GM21390 (cell line): ENCODE measurements around the gene ZNF778.
"Not testable (repeated sequence)": the region's sequence is repeated elsewhere in the genome, so short reads cannot be mapped to it uniquely, and the experiment has no call there.

Experiments
- ATAC-seq: cut with Tn5 transposase; IDR thresholded peaks from one replicate; pipeline ENCODE4 v1.9.1; 2021; ENCODE audit not compliant: unreplicated experiment

ZNF778 gene

GRCh38 chr16:89179656-89180315 lies 37.7 kb upstream of the ZNF778 start:
- no peak for ATAC-seq

GRCh38 chr16:89183463-89183862 lies 34.0 kb upstream of the ZNF778 start:
- ATAC-seq: no peak

- ATAC-seq: no peak
These were observed 33.4 kb upstream of the ZNF778 start for GRCh38 chr16:89183975-89184676.

GRCh38 chr16:89184677-89184932 lies 32.9 kb upstream of the ZNF778 start:
- ATAC-seq: no peak

DNA sequence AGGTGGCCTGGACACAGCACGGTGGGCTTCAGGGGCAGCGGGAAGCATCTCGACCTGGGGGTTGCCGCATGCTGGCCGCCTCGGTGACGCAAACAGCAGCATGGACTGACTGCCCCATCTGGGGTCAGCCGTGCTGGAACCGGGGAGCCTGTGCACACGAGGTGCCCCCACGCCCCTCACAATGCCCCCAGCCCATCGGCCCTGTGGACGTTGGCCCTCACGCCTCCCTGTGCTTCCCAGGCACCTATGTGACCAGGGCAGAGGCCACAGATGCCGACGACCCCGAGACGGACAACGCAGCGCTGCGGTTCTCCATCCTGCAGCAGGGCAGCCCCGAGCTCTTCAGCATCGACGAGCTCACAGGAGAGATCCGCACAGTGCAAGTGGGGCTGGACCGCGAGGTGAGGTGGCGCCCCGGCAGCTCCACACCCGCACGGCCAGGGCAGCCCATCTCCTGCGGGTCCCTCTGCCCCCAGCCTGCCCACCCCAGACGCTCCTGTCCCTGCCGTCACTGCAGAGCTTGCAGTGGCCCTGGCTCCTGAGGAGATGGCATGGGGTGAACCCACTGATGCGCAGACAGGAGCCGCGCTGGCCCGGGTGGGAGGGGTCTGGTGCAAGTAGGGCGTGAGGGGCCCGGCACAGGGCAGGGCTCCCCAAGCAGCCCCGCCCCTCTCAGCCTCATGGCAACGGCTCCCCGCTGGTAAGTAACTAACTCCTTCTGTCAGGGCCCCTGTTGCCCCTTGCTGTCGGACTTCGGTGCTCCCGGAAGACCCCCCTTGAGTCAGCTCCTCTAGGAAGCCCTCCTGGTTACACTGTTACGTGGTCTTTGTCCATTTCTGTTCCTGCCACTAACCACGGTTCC lies 32.3 kb upstream of the ZNF778 start:
- no peak for ATAC-seq

GRCh38 chr16:89185887-89186592 lies 31.5 kb upstream of the ZNF778 start:
- not testable (repeated sequence) for ATAC-seq

- not testable (repeated sequence) for ATAC-seq
These were observed 30.9 kb upstream of the ZNF778 start for GRCh38 chr16:89186593-89187031.

- no peak for ATAC-seq
These were observed 30.3 kb upstream of the ZNF778 start for GRCh38 chr16:89187032-89187769.

DNA sequence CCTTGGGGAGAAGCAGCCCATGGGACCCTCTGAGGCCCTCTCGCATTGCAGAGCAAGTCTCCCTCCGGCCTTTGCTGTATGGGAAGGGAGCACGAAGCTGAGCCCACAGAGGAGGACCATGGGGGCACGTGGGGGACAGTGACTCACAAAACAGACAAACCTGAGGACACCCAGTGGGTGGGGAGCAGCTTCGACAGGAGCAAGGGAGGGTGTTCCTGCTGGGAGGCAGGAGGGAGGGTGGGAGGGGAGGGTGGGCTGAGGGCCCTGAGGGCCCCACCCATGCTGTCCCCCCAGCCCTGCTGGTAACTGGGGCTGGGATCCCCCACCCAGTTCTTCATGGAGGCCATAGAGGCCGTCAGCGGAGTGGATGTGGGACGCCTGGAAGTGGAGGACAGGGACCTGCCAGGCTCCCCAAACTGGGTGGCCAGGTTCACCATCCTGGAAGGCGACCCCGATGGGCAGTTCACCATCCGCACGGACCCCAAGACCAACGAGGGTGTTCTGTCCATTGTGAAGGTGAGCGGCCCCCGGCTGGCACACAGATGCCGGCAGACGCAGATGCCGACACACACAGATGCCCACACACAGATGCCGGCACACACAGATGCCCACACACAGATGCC lies 29.6 kb upstream of the ZNF778 start:
- no peak for ATAC-seq

DNA sequence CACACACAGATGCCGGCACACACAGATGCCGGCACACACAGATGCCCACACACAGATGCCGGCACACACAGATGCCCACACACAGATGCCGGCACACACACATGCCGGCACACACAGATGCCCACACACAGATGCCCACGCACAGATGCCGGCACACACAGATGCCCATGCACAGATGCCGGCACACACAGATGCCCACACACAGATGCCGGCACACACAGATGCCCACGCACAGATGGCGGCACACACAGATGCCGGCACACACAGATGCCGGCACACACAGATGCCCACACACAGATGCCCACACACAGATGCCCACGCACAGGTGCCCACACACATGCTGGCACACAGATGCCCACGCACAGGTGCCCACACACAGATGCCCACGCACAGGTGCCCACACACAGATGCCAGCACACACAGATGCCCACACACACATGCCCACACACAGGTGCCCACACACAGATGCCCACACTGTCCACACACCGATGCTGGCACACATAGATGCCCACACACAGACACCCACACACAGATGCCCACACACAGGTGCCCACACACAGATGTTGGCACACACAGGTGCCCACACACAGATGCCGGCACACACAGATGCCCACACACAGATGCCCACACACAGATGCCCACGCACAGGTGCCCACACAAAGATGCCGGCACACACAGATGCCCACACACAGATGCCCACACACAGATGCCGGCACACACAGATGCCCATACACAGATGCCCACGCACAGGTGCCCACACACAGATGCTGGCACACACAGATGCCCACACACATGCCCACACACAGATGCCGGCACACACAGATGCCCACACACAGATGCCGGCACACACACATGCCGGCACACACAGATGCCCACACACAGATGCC lies 28.8 kb upstream of the ZNF778 start:
- not testable (repeated sequence) for ATAC-seq

DNA sequence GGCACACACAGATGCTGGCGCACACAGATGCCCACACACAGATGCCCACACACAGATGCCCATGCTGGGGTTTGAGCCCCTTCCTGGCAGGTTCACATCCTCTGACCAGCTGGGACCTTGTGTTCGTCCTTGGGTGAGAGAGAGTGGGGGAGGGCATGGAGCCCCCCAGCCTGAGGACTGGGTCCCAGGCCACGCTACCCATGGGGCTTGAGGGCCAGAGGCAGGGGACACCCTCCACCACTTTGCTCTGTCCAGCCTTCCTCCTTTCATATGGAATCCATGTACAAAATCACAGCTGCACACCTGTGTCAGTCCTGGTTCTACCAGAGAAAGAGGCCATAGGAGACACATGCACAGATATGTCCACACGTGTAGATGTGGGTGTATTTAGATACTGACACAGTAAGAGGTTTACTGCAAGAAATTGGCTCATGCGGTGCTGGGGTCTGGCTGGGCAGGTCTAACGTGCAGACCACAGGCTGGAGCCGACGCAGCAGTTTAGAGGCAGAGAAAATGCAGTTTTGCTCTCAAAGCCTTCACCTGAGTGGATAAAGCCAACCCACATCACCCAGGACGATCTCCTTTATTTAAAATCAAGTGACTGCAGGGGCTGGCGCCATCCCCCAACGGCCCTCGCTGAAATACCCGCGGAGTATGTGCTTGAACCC lies 28.0 kb upstream of the ZNF778 start:
- ATAC-seq: no peak

DNA sequence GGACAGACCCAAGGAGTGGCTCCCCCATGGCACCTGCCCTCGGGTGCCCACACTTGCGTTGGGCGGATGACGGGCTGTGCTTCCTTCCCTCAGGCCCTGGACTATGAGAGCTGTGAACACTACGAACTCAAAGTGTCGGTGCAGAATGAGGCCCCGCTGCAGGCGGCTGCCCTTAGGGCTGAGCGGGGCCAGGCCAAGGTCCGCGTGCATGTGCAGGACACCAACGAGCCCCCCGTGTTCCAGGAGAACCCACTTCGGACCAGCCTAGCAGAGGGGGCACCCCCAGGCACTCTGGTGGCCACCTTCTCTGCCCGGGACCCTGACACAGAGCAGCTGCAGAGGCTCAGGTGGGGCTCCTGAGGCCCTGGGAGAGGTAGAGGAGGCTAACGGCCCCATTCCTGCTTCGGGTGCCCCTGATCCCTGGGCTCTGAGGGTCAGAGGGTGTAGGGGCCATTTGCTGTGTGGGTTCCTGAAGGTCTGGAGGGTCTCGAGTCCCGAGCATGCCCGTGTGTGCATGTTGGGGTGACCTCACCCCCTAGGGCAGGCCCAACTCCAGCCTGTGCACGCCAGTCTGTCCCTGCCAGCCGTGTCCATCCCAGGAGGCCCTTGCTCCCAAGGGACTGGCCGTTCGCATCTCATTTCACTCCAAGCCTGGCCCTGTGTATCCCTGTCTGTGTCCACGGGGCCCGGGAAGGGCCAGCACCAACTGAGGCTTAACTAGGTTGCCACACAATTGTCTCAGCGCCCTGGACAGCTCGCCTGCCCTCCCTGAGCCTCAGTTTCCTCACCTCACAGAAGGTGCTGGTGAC lies 27.1 kb upstream of the ZNF778 start:
- no peak for ATAC-seq

- no peak for ATAC-seq
These were observed 26.2 kb upstream of the ZNF778 start for GRCh38 chr16:89191033-89191900.

- no peak for ATAC-seq
These were observed 25.7 kb upstream of the ZNF778 start for GRCh38 chr16:89191901-89192185.

GRCh38 chr16:89192186-89192955 lies 25.1 kb upstream of the ZNF778 start:
- not testable (repeated sequence) for ATAC-seq

GRCh38 chr16:89192956-89193575 lies 24.4 kb upstream of the ZNF778 start:
- no peak for ATAC-seq
